Sciatic nerve (tissue), 2 donors: ENCODE results near the gene PLEKHG4. TPM values are rescaled to one million over a fixed set of nuclear protein-coding genes. Genes with fewer than 3 reads are reported as not detected.

ENCODE experiments used
- ATAC-seq: fragments of 200-7000 bp; cut with Tn5 transposase; one replicate; pipeline ENCODE4 v1.9.1; 2020; ENCODE audit warnings: mild to moderate bottlenecking, moderate library complexity
- DNase-seq: peaks from one replicate; pipeline ENCODE4 v3.0.0-alpha.2; 2020; ENCODE audit warnings: low spot score
- intact Hi-C: fragments of 100-400 bp; cut with DNase I; formaldehyde crosslinking; loops from one replicate; pipeline ENCODE4 v1.14.2; 2022
- total RNA-seq: library from RNA; stranded (reverse); fragmentation: NEBNext Ultra II Directional; extraction: Animal tissue kit (Norgen Biotek cat#: 25700); gene quantifications from one replicate; pipeline ENCODE4 v1.2.1, GENCODE V29; 2021
- donor health status: DM: no; HTN: no; CAD: no.
- donor health status: DM: no; HTN: no; CAD: no.

The PLEKHG4 gene
- total RNA-seq, 1 donor from 2014 or later: 15.0 TPM

- DNase-seq (no peak), ATAC-seq (no peak)
- intact Hi-C loops: no loop called here
These were observed 21.7 kb upstream of the PLEKHG4 start for GRCh38 chr16:67257486-67258160.

- ATAC-seq (no peak), DNase-seq (no peak)
- intact Hi-C loops: no loop called here
These were observed 21.0 kb upstream of the PLEKHG4 start for GRCh38 chr16:67258161-67258835.

- ATAC-seq: no peak
- intact Hi-C loops: no loop called here
- DNase-seq: no peak
These were observed 19.6 kb upstream of the PLEKHG4 start for GRCh38 chr16:67259705-67260104.

GRCh38 chr16:67260426-67261063 is 18.8 kb upstream of the PLEKHG4 start:
- DNase-seq (no peak), ATAC-seq (peak; percentile 61)
- intact Hi-C loops: no loop called here

GRCh38 chr16:67263201-67263600 is 16.1 kb upstream of the PLEKHG4 start:
- intact Hi-C loops: no loop called here
- ATAC-seq (no peak), DNase-seq (no peak)

GRCh38 chr16:67264277-67264676 is 15.1 kb upstream of the PLEKHG4 start:
- no peak for DNase-seq
- ATAC-seq: no peak
- intact Hi-C loops: no loop called here

- DNase-seq (no peak), ATAC-seq (no peak)
- intact Hi-C loops: no loop called here
These were observed 14.5 kb upstream of the PLEKHG4 start for GRCh38 chr16:67264866-67265265.

- no peak for DNase-seq
- intact Hi-C loops: no loop called here
- no peak for ATAC-seq
These were observed 13.5 kb upstream of the PLEKHG4 start for GRCh38 chr16:67265834-67266233.

- DNase-seq (no peak), ATAC-seq (peak; percentile 65)
- intact Hi-C loops: no loop called here
These were observed 11.2 kb upstream of the PLEKHG4 start for GRCh38 chr16:67268136-67268579.

- intact Hi-C loops: loop anchor here (5.0 kb wide), 1 partner anchor 193 kb away; no protein-coding TSS in a partner anchor
- DNase-seq (no peak), ATAC-seq (no peak)
These were observed 9.6 kb upstream of the PLEKHG4 start for GRCh38 chr16:67269766-67270165.

GRCh38 chr16:67270931-67271338 is 8.4 kb upstream of the PLEKHG4 start:
- DNase-seq (no peak), ATAC-seq (no peak)
- intact Hi-C loops: loop anchor here (5.0 kb wide), 1 partner anchor 191 kb away; no protein-coding TSS in a partner anchor

GRCh38 chr16:67271446-67271845 is 7.9 kb upstream of the PLEKHG4 start:
- ATAC-seq (peak; percentile 13), DNase-seq (no peak)
- intact Hi-C loops: loop anchor here (5.0 kb wide), 1 partner anchor 191 kb away; no protein-coding TSS in a partner anchor

- DNase-seq (no peak), ATAC-seq (no peak)
- intact Hi-C loops: no loop called here
These were observed 4.0 kb upstream of the PLEKHG4 start for GRCh38 chr16:67275321-67275720.

- ATAC-seq (peak; percentile 46), DNase-seq (no peak)
- intact Hi-C loops: no loop called here
These were observed 1.9 kb upstream of the PLEKHG4 start for GRCh38 chr16:67277294-67277998.

GRCh38 chr16:67277999-67278772 is 1.1 kb upstream of the PLEKHG4 start:
- intact Hi-C loops: no loop called here
- DNase-seq (no peak), ATAC-seq (peak; percentile 25)

GRCh38 chr16:67278773-67279295 is 498 bp upstream of the PLEKHG4 start:
- DNase-seq (no peak), ATAC-seq (peak; percentile 43)
- intact Hi-C loops: no loop called here

- DNase-seq: no peak
- no peak for ATAC-seq
- intact Hi-C loops: no loop called here
These were observed 1.0 kb downstream of the PLEKHG4 start for GRCh38 chr16:67280090-67281015.
